ENCODE data around the gene MTOR.

- TF ChIP-seq CTCF (conservative IDR thresholded peaks at IDR 0.05; ENCODE audit: low read length) (no peak), EZH2phosphoT487 (IDR thresholded peaks at IDR 0.05; ENCODE audit: borderline replicate concordance) (no peak)
These were observed 111.2 kb downstream of the MTOR start for GRCh38 chr1:11151114-11151513.
